T-helper 2 cell treated with Interferon-gamma antibody and Interleukin-4, amounts not matched to agents 5 μg/mL and 100 μg/mL, for 36 hours (primary cell): ENCODE measurements around the gene KCNH4.

ENCODE experiments used
- DNase-seq: peaks from one replicate; pipeline ENCODE4 v3.0.0; 2021; ENCODE audit warnings: low spot score
- H3K27ac Mint-ChIP-seq: one replicate; pipeline ENCODE4 v1.8.0; 2021; ENCODE audit warnings: mild to moderate bottlenecking, mixed read lengths
- H3K27me3 Mint-ChIP-seq: one replicate; pipeline ENCODE4 v1.8.0; 2021; ENCODE audit warnings: low read depth, mixed read lengths
- H3K36me3 Mint-ChIP-seq: one replicate; pipeline ENCODE4 v1.8.0; 2021; ENCODE audit warnings: low read depth, mixed read lengths
- H3K4me1 Mint-ChIP-seq: one replicate; pipeline ENCODE4 v1.8.0; 2021; ENCODE audit warnings: low read depth, mixed read lengths
- H3K4me3 Mint-ChIP-seq: one replicate; pipeline ENCODE4 v1.8.0; 2022; ENCODE audit warnings: mild to moderate bottlenecking, moderate library complexity, mixed read lengths
- H3K9me3 Mint-ChIP-seq: one replicate; pipeline ENCODE4 v1.8.0; 2021; ENCODE audit warnings: mixed read lengths

KCNH4 gene

GRCh38 chr17:42107124-42107523 is 73.8 kb downstream of the KCNH4 start:
- H3K36me3 Mint-ChIP-seq, result peaks cover 33% of the 10 kb centered on the region
- no peak overlapping the region for H3K27ac Mint-ChIP-seq
- no peak overlapping the region for H3K4me3 Mint-ChIP-seq
- H3K27me3 Mint-ChIP-seq, result no peaks in the 10 kb centered on the region
- no peaks in the 10 kb centered on the region for H3K9me3 Mint-ChIP-seq
- DNase-seq, result no peak
- H3K4me1 Mint-ChIP-seq, result peaks cover 24% of the 10 kb centered on the region
